HepG2 (cell line): ENCODE results near the gene TAGLN2. TPM values are rescaled to one million over a fixed set of nuclear protein-coding genes. Genes with fewer than 3 reads are reported as not detected.
"Not testable (repeated sequence)": the region's sequence is repeated elsewhere in the genome, so short reads cannot be mapped to it uniquely, and the experiment has no call there.

Experiments
- ATAC-seq: fragments of 200-7000 bp; cut with Tn5 transposase; 3 replicates; pipeline ENCODE4 v1.9.1; 2020; ENCODE audit warnings: mild to moderate bottlenecking, moderate library complexity
- BruUV-seq: library from RNA; stranded (reverse); fragments of 400-500 nt; replicated peaks from 2 replicates; lab custom pipeline; 2021; lab: Mats Ljungman, UMichigan
- CTCF ChIA-PET: fragments of 300-600 bp; formaldehyde crosslinking; extraction: SDS; loops from one replicate; lab custom pipeline; 2021; ENCODE audit warnings: low total read pairs, inconsistent platforms, low intra/inter-chr PET ratio; lab: Yijun Ruan, JAX
- POLR2A ChIA-PET: fragments of 350-600 bp; sonication (Branson Sonifier 250); formaldehyde crosslinking; loops from one replicate; lab custom pipeline; 2020; ENCODE audit warnings: antibody characterized with exemption, inconsistent platforms; lab: Yijun Ruan, JAX
- DNase-seq: peaks from one replicate; pipeline ENCODE4 v3.0.0-alpha.2; 2015; ENCODE audit warnings: low spot score
- FAIRE-seq: peaks from 3 replicates; lab custom pipeline; 2011; peaks lifted over from hg19 to GRCh38; lab: Jason Lieb, UNC
- H2AFZ ChIP-seq: one replicate; pipeline ENCODE4 v1.6.1; 2011; ENCODE audit warnings: low read length, inconsistent platforms
- H3K27ac ChIP-seq: fragments of 300-600 bp; 3 replicates; pipeline ENCODE4 v1.8.0; 2011; ENCODE audit warnings: mixed run types, mild to moderate bottlenecking, mixed read lengths, low read length, inconsistent platforms; ENCODE audit not compliant: insufficient read depth; ENCODE audit errors: extremely low read length
- H3K27me3 ChIP-seq, 2 experiments: fragments of 200-600 bp in 1 of 2; 2 replicates in 1 of 2; 3 replicates in 1 of 2; pipeline versions ENCODE4 v1.6.0 to v1.8.0; 2011; ENCODE audit warnings: low read length in 2 of 2, mild to moderate bottlenecking in 2 of 2, moderate library complexity in 2 of 2, inconsistent platforms in 1 of 2; ENCODE audit not compliant: insufficient read depth in 2 of 2, control insufficient read depth in 1 of 2
- H3K36me3 ChIP-seq, 2 experiments: fragments of 200-600 bp in 1 of 2; replicated peaks in 1 of 2; 2 replicates in 1 of 2; 3 replicates in 1 of 2; pipeline versions ENCODE4 v1.5.1 to v1.8.0; 2011; ENCODE audit warnings: low read length in 2 of 2, inconsistent platforms in 1 of 2; ENCODE audit not compliant: insufficient read depth in 2 of 2, control insufficient read depth in 1 of 2
- H3K4me1 ChIP-seq: 2 replicates; pipeline ENCODE4 v1.5.1; 2012; ENCODE audit warnings: low read length, inconsistent platforms; ENCODE audit not compliant: insufficient read depth
- H3K4me2 ChIP-seq: 2 replicates; pipeline ENCODE4 v1.6.0; 2011; ENCODE audit warnings: low read depth, low read length, inconsistent platforms
- H3K4me3 ChIP-seq, 3 experiments: fragments of 200-600 bp in 1 of 3; sonication (generic), shearing (Covaris generic) in 1 of 3; replicated peaks in 1 of 3; 2 replicates each; pipeline ENCODE4 v1.5.1; 2011 to 2016; ENCODE audit warnings: low read length in 3 of 3, inconsistent platforms in 2 of 3, low read depth in 2 of 3, mild to moderate bottlenecking in 2 of 3, control low read depth in 1 of 3, mixed read lengths in 1 of 3; ENCODE audit not compliant: insufficient read depth in 1 of 3
- H3K79me2 ChIP-seq: one replicate; pipeline ENCODE4 v1.6.1; 2011; ENCODE audit warnings: low read length, inconsistent platforms; ENCODE audit not compliant: insufficient read depth
- H3K9ac ChIP-seq: 2 replicates; pipeline ENCODE4 v1.6.0; 2011; ENCODE audit warnings: mild to moderate bottlenecking, low read depth, low read length, inconsistent platforms; ENCODE audit not compliant: insufficient read depth
- H3K9me3 ChIP-seq: 2 replicates; pipeline ENCODE4 v1.5.1; 2012; ENCODE audit warnings: mild to moderate bottlenecking, low read length
- H4K20me1 ChIP-seq: 2 replicates; pipeline ENCODE4 v1.6.0; 2011; ENCODE audit warnings: inconsistent platforms, mild to moderate bottlenecking, low read length, moderate library complexity; ENCODE audit not compliant: insufficient read depth
- E2F2 ChIP-seq: sonication (generic); formaldehyde crosslinking; IDR thresholded peaks from 2 replicates; pipeline ENCODE4 v1.4.0; 2020; ENCODE audit warnings: missing genetic modification reagents, borderline replicate concordance
- FOSL2 ChIP-seq: sonication (generic); formaldehyde crosslinking; IDR thresholded peaks from 2 replicates; pipeline ENCODE4 v1.4.0; 2020; ENCODE audit warnings: missing genetic modification reagents
- HMG20A ChIP-seq: IDR thresholded peaks from 2 replicates; pipeline ENCODE4 v1.6.1; 2016; ENCODE audit warnings: borderline replicate concordance
- KDM6A ChIP-seq: IDR thresholded peaks from 2 replicates; pipeline ENCODE4 v1.6.1; 2016; ENCODE audit warnings: low read depth
- MED13 ChIP-seq: sonication (generic); formaldehyde crosslinking; IDR thresholded peaks from 2 replicates; pipeline ENCODE4 v1.5.0; 2020; ENCODE audit warnings: missing genetic modification reagents
- MEF2D ChIP-seq: sonication (generic); formaldehyde crosslinking; IDR thresholded peaks from 2 replicates; pipeline ENCODE4 v1.5.1; 2020; ENCODE audit warnings: mild to moderate bottlenecking, missing genetic modification reagents
- PREB ChIP-seq: sonication (generic); formaldehyde crosslinking; IDR thresholded peaks from 2 replicates; pipeline ENCODE4 v1.4.0; 2020; ENCODE audit warnings: missing genetic modification reagents
- RFX1 ChIP-seq: fragments of 450-650 bp; IDR thresholded peaks from 2 replicates; pipeline ENCODE4 v1.6.1; 2017
- RXRA ChIP-seq: sonication (generic); formaldehyde crosslinking; IDR thresholded peaks from 2 replicates; pipeline ENCODE4 v1.5.1; 2020; ENCODE audit warnings: missing genetic modification reagents
- TCF7L2 ChIP-seq: IDR thresholded peaks from 2 replicates; pipeline ENCODE4 v1.6.1; 2011; ENCODE audit warnings: mild to moderate bottlenecking, low read depth, low read length, moderate library complexity
- ZBTB7B ChIP-seq: sonication (generic); formaldehyde crosslinking; IDR thresholded peaks from 2 replicates; pipeline ENCODE4 v1.4.0; 2020; ENCODE audit warnings: missing genetic modification reagents
- ZNF18 ChIP-seq: sonication (generic); formaldehyde crosslinking; IDR thresholded peaks from 2 replicates; pipeline ENCODE4 v1.8.0; 2022; ENCODE audit warnings: mild to moderate bottlenecking, missing genetic modification reagents; ENCODE audit not compliant: insufficient replicate concordance
- ZNF251 ChIP-seq: sonication (generic); formaldehyde crosslinking; IDR thresholded peaks from 2 replicates; pipeline ENCODE4 v1.9.0; 2021; ENCODE audit warnings: mild to moderate bottlenecking, missing genetic modification reagents
- ZNF644 ChIP-seq: IDR thresholded peaks from 2 replicates; pipeline ENCODE4 v1.6.1; 2016; ENCODE audit warnings: low read depth
- ZNF746 ChIP-seq: sonication (generic); formaldehyde crosslinking; IDR thresholded peaks from 2 replicates; pipeline ENCODE4 v1.8.0; 2022; ENCODE audit warnings: mild to moderate bottlenecking, missing genetic modification reagents
- WGBS: methylation state at CpG from one replicate; pipeline ENCODE4 v1.1.6; 2017; ENCODE audit warnings: low lambda C conversion rate; 5-methylcytosine and 5-hydroxymethylcytosine counted together
- in situ Hi-C: cut with HindIII; loops from 2 replicates; pipeline ENCODE4 v1.10.0; 2017; ENCODE audit warnings: low pct_unique_long_range_greater_than_20kb; ENCODE audit not compliant: extremely low pct_ligation_motif_present
- intact Hi-C: fragments of 100-400 bp; cut with micrococcal nuclease; formaldehyde crosslinking; loops from one replicate; pipeline ENCODE4 v1.10.0; 2022; ENCODE audit not compliant: unreplicated experiment
- polyA plus RNA-seq, 8 experiments: library from polyadenylated mRNA; depleted of rRNA in 3 of 8; stranded (reverse) in 7 of 8; unstranded in 1 of 8; fragments of >200 nt; fragmentation: Illumina TruSeq in 4 of 8; extraction: Trizol in 4 of 8; gene quantifications; 2 replicates each; pipeline versions ENCODE4 v1.2.1 to v1.2.3, GENCODE V29; 2011 to 2016; ENCODE audit warnings: low read depth in 4 of 8, missing spikeins in 1 of 8, mixed read lengths in 1 of 8; ENCODE audit not compliant: insufficient read depth in 1 of 8
- total RNA-seq, 5 experiments: library from RNA; depleted of rRNA; stranded (reverse); fragments of >200 nt; fragmentation: Illumina TruSeq; extraction: Trizol; gene quantifications; 2 replicates each; pipeline ENCODE4 v1.2.3, GENCODE V29; 2016; ENCODE audit warnings: low read depth in 1 of 5

The TAGLN2 gene
- total and polyA plus RNA-seq, 2 of the 13 experiments (the other 11 are each of a cell fraction or from before 2014, with no cell fraction given): 6.7 to 17.2 TPM

GRCh38 chr1:159900086-159900680 lies 25.1 kb downstream of the TAGLN2 start, which contains the start of gene CFAP45:
Gene CFAP45 (minus strand): TSS chr1:159900165. CDS start chr1:159900098, 67 bp downstream.
- Histone ChIP-seq H3K4me3 (no peak within 1 kb of the TSS), H3K9ac (no peak within 1 kb of the TSS)
- no peak for FAIRE-seq

GRCh38 chr1:159899634-159900033 lies 25.7 kb downstream of the TAGLN2 start:
- H3K4me1 ChIP-seq, in situ Hi-C loops, H3K27ac ChIP-seq, intact Hi-C loops, H3K79me2 ChIP-seq, POLR2A ChIA-PET, H3K4me2 ChIP-seq, H3K4me3 ChIP-seq, H3K36me3 ChIP-seq, H4K20me1 ChIP-seq, BruUV-seq, FAIRE-seq, DNase-seq, H3K9ac ChIP-seq, H3K9me3 ChIP-seq, CTCF ChIA-PET, H2AFZ ChIP-seq, ATAC-seq, H3K27me3 ChIP-seq: not testable (repeated sequence)
- 89% methylated on average over 14 of the region's 15 CpGs for WGBS

More at GRCh38 chr1:159900086-159900680, 25.1 kb downstream of the TAGLN2 start, which contains the start of gene CFAP45:
- Histone ChIP-seq H4K20me1 (no peaks in the 10 kb centered on the region), H2AFZ (no peak within 1 kb of the TSS), H3K27ac (no peak within 1 kb of the TSS), H3K27me3 (peaks cover 0 to 1% of the 10 kb centered on the region in 2 experiments; a peak in 2 of 5 replicates), H3K4me1 (no peaks in the 10 kb centered on the region), H3K4me2 (no peak within 1 kb of the TSS), H3K36me3 (no peaks in the 10 kb centered on the region), H3K79me2 (no peaks in the 10 kb centered on the region), H3K9me3 (no peaks in the 10 kb centered on the region)
- TF ChIP-seq PREB (CRISPR knock-in tag) (no peak), FOSL2 (no peak), ZNF251 (CRISPR knock-in tag) (no peak), ZNF746 (CRISPR knock-in tag) (no peak), TCF7L2 (no peak), KDM6A (CRISPR knock-in tag) (no peak), E2F2 (CRISPR knock-in tag) (no peak), HMG20A (CRISPR knock-in tag) (no peak), RXRA (CRISPR knock-in tag) (no peak), ZBTB7B (CRISPR knock-in tag) (no peak), MED13 (CRISPR knock-in tag) (no peak), ZNF644 (CRISPR knock-in tag) (no peak), RFX1 (no peak), MEF2D (CRISPR knock-in tag) (no peak), ZNF18 (CRISPR knock-in tag) (no peak)
- in situ Hi-C loops: no loop called here
- DNase-seq (no peak), ATAC-seq (no peak)
- intact Hi-C loops: no loop called here
- WGBS: 58% methylated on average over 13 of the region's 30 CpGs
- no TSS peak for BruUV-seq
- POLR2A ChIA-PET: no interaction called here
- CTCF ChIA-PET: no interaction called here
